Measurements from ENCODE around the gene WARS2. TPM values are rescaled to one million over a fixed set of nuclear protein-coding genes. Genes with fewer than 3 reads are reported as not detected.

The WARS2 gene
- total RNA-seq, 1 experiment from 2014 or later, result 10.5 TPM

- TF ChIP-seq CTCF (IDR thresholded peaks at IDR 0.05 in 2 of 3, conservative IDR thresholded peaks at IDR 0.05 in 1 of 3; ENCODE audit: borderline replicate concordance in 1 of 3, insufficient read depth in 1 of 3, low read depth in 2 of 3, low read length in 2 of 3), result no peak
- no peak for TF ChIP-seq ZBTB33 (IDR thresholded peaks at IDR 0.05; ENCODE audit: extremely low read depth, insufficient replicate concordance, low read length)
Observed at GRCh38 chr1:119026956-119027355, 113.5 kb downstream of the WARS2 start (continued).

- H3K9me3 ChIP-seq (ENCODE audit: control insufficient read depth in 1 of 2, insufficient read depth in 1 of 2, low read depth in 1 of 2, low read length in 2 of 2), result no peaks in the 10 kb centered on the region
- ChIA-PET RAD21 (ENCODE audit: low non-redundant PET in 1 of 2, low total read pairs in 2 of 2, uncharacterized antibody in 2 of 2, unreplicated experiment in 2 of 2) (no interaction called here), CTCF (no interaction called here), POLR2A (no interaction called here)
- no peaks in the 10 kb centered on the region for H3K36me3 ChIP-seq (ENCODE audit: control insufficient read depth in 1 of 2, insufficient read depth in 2 of 2, low read length in 2 of 2)
- ATAC-seq (no peak), DNase-seq (ENCODE audit: low read depth, low spot score) (no peak)
- H3K79me2 ChIP-seq (ENCODE audit: insufficient read depth, low read length), result no peaks in the 10 kb centered on the region
- H3K9ac ChIP-seq (ENCODE audit: low read length), result no peak overlapping the region
- no peak for TF ChIP-seq SIN3A (IDR thresholded peaks at IDR 0.05; ENCODE audit: low read depth)
- no peak for TF ChIP-seq MAX (IDR thresholded peaks at IDR 0.05)
- TF ChIP-seq ATF3 (IDR thresholded peaks at IDR 0.05), result no peak
- no peak for TF ChIP-seq REST (IDR thresholded peaks at IDR 0.05; ENCODE audit: low read depth)
- TF ChIP-seq CTCF (IDR thresholded peaks at IDR 0.05 in 2 of 3, conservative IDR thresholded peaks at IDR 0.05 in 1 of 3; ENCODE audit: borderline replicate concordance in 1 of 3, insufficient read depth in 1 of 3, low read depth in 2 of 3, low read length in 2 of 3), result no peak
- no peak for TF ChIP-seq SP1 (IDR thresholded peaks at IDR 0.05; ENCODE audit: low read depth)
- TF ChIP-seq POLR2AphosphoS5 (IDR thresholded peaks at IDR 0.05; ENCODE audit: low read depth, low read length), result no peak
- no peak for TF ChIP-seq FOSL1 (IDR thresholded peaks at IDR 0.05; ENCODE audit: low read depth)
- TF ChIP-seq CBX3 (IDR thresholded peaks at IDR 0.05; ENCODE audit: low read depth), result no peak
- TF ChIP-seq YY1 (IDR thresholded peaks at IDR 0.05; ENCODE audit: extremely low read depth, insufficient replicate concordance, low read depth, low read length), result no peak
- no peak for TF ChIP-seq JUND (IDR thresholded peaks at IDR 0.05)
- no TSS peak for BruUV-seq (replicated peaks)
- no peaks in the 10 kb centered on the region for H3K27me3 ChIP-seq (ENCODE audit: insufficient read depth, low read length)
- intact Hi-C loops (cut with micrococcal nuclease), result no loop called here
- H3K4me2 ChIP-seq (ENCODE audit: low read length), result no peak overlapping the region
- H3K4me3 ChIP-seq (replicated peaks in 1 of 2; ENCODE audit: low read depth in 1 of 2, low read length in 2 of 2), result no peak overlapping the region
- no peak overlapping the region for H3K27ac ChIP-seq (ENCODE audit: low read depth, low read length)
- no peaks in the 10 kb centered on the region for H3K9me2 ChIP-seq (ENCODE audit: insufficient read depth)
- H4K20me1 ChIP-seq (ENCODE audit: insufficient read depth), result no peaks in the 10 kb centered on the region
- H3K4me1 ChIP-seq (ENCODE audit: control insufficient read depth in 1 of 2, insufficient read depth in 2 of 2, low read length in 2 of 2), result no peaks in the 10 kb centered on the region
- H2AFZ ChIP-seq (ENCODE audit: low read depth, low read length, poor library complexity, severe bottlenecking), result no peak overlapping the region
Observed at GRCh38 chr1:119015547-119015946, 124.9 kb downstream of the WARS2 start.
